DMS114 treated with DMSO at 0.1 percent for 48 hours (cell line): ENCODE results near the gene PLAC1.

ENCODE experiments used
- DNase-seq: peaks from one replicate; lab custom pipeline; 2025; ENCODE audit not compliant: unreplicated experiment; lab: John Stamatoyannopoulos, UW

The PLAC1 gene

DNA sequence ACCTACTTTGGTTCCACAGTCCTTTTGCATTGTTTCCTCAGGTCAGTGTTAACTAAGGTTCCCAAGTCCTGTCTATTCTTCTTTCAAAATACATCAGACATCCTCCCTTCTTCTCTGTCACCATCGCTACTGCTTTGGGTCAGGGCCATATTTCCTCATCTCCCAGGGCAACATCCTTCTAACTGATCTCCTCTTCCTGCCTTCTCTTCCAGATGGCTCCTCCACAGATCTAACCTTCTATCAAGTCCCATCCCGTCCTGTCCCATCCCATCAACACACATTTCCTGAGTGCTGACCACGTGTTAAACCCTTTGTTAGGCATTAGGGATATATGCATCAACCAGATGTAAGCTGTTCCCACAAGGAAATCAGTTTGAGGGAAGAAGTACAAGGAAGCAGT lies 25.9 kb downstream of the PLAC1 start:
- no peak for DNase-seq

DNA sequence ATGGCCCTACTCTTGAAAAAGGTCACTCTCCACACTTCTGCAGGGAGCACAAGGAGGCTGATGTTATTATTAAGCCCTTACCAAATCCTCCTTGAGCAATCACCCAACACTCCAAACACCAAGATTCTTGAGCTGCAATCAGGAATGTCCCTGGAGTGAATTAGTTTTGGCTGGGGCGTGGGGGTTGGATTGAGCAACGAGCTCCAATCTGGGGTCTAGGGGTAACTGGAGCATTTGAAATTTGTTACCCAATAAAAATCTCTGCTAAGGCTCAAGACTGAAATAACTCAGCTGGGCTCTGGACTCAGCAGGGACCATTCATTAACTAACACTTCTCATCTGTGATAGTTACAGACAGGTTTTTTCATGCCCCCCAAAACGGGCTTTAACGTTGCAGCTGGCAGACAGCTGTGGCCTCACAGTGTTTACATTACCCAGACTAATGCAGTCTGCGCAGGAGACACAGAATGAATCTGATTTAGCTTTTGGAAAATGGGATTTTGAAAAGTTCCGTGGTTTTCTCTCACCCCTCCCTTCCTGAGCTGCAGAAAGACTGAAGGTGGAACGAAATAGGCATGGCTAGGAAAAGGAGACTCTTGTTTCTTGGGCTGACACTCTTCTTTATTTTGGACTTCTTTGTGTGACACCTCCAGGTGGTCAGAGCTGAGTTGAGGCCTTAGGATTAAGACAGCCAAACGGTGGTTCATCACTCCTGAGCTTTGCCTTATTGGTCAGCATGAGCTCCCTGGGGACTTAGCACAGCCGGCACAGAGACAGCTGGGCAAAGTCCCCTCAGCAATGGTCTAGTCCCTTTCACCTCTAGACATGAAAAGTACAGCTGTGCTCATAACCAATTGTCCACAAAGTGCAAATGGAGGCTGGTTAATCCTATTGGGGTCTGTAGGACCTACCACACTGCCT lies 26.6 kb downstream of the PLAC1 start:
- DNase-seq, result no peak

- no peak for DNase-seq
These were observed 29.6 kb downstream of the PLAC1 start for GRCh38 chrX:134628663-134629062.

DNA sequence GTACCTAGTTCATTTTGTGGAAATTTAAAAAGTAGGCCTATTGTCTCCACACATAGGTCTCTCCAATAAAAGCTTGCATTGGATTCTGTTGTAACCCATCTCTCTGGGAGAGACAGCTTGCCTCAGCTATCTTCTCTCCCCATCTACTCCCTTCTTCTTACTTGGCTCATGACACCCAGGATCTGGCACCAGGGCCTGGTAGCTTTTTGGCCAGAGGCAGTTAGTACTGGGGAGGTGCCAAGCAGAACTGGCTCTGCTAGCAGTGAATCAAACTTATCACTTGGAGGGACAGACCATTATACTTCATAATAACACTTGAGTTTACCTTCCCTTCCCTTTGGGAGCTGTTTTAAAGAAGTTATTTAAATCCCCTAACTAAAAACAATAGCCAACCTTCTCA lies 31.8 kb downstream of the PLAC1 start:
- no peak for DNase-seq

- no peak for DNase-seq
These were observed 33.0 kb downstream of the PLAC1 start for GRCh38 chrX:134625315-134625718.

- DNase-seq, result no peak
These were observed 34.2 kb downstream of the PLAC1 start for GRCh38 chrX:134624046-134624430.

DNA sequence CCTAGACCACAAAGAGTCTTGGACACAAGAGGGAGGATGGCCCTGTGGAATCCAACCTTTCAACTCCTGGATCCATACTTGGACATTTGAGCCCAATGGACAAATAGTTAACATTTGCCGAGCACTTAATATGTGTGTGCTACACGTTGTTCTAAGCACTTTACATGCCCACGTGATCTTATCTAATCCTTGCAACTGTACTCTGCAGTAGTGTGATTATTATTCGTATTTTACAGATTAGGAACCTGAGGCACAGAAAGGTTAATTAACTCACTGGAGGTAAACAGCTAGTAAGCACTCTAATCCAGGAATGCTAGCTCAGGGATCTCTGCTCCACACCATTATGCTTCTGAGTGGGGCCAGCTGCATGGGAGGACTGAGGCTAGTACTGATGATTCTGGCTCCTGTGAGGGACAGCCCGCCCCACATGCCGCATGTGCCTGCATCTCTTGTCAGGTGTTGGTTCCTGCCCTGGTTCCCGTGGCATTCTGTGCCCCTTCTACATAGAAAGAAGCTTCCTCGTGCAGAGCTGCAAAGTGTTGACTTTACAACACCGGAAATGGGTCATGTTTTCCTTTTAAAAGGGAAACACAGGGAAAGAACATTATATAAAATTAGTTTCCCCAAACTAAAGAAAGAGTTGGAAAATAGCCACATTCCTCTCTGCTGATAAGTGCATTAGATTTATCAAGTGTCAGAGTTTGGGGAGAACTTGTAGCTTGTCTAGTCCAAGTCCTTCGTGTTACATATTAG lies 34.8 kb downstream of the PLAC1 start:
- DNase-seq, result no peak

- no peak for DNase-seq
These were observed 35.5 kb downstream of the PLAC1 start for GRCh38 chrX:134622813-134623185.

DNA sequence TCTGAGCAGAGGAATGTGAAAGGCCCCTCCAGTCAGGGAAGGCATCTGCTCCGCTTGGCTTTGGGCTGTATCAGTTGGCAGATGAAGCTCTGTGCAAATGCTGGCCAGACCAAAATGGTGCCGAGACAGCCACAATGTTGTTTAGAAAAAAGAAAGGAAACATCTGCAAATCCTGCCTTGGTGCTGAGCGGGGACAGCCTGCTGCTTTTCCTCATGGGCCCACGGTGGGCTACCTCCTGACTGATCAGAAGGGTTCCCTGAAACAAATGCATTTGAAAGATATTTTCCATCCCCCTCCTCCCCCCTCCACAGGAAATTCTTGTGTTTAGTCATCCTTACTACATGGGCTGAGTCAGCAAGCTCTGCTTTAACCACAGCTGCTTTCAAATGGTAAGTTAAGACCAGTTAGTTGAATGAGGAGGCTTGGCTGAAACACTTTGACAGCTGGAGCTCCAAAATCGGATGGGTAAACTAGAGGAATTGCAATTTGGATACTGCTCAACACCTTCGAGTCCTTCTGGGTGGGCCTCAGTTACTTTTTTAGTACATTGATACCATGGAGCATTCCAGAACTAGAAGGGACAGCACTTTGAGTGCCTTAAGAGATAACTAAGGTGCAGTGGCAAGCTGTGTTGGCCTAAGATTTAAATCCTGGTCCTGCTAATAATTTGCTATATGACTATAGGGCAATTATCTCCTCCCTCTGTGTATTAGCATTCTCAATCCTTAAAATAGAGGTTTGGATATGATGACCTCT lies 36.0 kb downstream of the PLAC1 start:
- no peak for DNase-seq

DNA sequence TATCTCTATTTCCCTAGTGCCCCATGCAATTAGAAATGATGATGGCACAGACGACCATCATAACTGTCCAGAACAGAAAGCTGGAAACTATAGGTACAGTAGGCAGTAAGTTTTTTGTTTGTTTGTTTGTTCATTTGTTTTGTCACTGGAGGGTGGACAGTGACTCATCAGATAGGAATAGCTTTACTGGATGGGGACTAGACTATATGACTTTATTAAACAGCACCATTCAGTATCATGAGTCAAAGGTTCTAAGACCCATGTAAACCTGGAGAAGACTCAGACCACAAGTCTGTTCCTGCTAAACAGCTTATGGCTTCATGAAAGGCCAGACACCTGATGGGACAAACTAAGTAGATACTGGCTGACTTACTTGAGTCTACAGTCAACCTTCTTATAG lies 38.4 kb downstream of the PLAC1 start:
- DNase-seq, result no peak

DNA sequence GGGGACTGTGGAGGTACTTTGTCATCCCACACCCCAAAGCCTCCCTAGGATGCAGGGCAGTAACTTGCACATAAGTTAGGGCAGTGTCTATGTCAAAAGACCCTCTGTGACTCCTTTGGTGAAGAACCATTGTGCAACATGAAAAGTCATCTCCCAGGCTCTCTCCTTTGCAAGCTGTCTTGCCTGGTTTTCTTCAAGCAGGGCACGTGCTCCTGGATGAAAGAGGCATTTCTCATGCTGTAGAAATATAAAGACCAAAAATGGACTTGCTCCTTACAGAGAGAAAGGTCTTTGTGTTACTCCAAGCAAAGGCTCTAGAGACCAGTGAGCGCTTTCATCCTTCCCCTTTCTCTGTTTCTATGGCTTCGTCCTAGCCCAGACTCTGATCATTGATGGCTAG lies 44.9 kb downstream of the PLAC1 start:
- DNase-seq, result no peak

DNA sequence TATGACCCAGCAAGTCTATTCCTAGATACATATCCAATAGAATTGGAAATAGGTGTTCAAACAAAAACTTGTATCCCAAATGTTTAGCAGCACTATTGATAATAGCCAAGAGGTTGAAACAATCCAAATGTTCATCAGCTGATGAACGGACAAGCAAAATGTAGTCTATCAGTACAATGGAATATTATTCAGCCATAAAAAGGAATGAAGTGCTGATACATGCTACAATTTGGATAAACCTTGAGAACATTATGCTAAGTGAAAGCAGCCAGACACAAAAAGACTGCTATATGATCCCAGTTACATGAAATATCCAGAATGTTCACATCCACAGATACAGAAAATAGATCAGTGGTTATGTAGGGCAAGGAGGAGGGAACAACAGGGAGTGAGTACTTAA lies 50.1 kb downstream of the PLAC1 start:
- DNase-seq, result no peak

- no peak for DNase-seq
These were observed 50.7 kb downstream of the PLAC1 start for GRCh38 chrX:134607523-134607922.

- no peak for DNase-seq
These were observed 53.5 kb downstream of the PLAC1 start for GRCh38 chrX:134604701-134605311.

DNA sequence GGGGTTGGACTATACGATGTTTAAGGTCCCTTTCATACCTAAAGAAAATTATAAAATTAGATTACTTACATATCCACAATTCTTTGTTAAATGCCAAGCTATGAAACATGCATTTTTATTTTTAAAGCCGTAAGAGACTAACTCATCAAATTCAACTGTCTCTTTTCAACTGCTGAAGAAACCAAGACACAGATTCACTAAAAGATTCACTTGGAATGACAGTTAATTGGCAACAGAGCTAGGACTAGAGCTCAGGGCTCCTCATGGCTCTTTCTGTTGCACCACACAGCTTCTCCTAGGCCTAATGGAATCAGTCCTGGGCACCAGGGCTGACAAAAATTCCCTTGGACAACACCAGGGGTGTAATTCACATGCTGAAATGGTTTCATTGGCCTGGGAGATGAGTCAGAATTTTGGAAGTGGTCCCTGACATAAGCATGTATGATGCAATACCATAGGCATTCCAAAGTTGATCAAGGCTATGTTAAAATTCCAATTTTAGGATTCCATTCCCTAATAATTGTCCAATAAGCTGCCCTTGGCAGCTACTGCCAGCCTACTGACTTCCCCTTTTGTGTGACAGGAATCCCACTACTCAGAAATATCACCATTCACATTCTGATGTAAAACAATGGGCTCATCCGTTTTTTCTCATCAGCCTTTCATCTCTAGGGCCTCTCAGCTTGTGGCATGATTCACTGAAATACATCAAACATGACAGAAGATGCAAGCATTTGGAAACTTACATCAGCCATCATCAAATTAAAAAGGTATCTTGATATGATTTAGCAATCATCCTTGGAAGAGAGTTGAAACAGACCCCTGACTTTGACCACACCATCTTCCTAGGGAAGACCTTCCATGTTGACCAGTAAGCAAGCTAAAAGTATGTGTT lies 54.2 kb downstream of the PLAC1 start:
- DNase-seq, result no peak

DNA sequence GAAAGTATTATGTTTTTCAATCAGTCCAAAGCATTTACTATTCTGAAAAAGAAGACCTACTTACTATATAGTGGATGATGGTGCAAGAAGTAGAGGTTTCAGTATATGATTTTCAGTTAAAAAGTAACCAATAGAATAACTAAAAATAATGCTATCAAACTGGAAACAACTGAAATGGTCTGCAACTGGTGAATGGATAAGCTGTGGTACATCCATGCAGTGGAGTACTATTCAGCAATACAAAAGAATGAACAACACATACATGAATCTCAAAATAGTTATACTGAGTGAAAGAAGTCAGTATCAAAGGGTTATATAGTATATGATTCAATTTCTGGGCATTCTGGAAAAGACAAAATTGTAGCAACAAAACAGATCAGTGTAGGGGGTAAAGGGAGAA lies 55.9 kb downstream of the PLAC1 start:
- DNase-seq, result no peak

DNA sequence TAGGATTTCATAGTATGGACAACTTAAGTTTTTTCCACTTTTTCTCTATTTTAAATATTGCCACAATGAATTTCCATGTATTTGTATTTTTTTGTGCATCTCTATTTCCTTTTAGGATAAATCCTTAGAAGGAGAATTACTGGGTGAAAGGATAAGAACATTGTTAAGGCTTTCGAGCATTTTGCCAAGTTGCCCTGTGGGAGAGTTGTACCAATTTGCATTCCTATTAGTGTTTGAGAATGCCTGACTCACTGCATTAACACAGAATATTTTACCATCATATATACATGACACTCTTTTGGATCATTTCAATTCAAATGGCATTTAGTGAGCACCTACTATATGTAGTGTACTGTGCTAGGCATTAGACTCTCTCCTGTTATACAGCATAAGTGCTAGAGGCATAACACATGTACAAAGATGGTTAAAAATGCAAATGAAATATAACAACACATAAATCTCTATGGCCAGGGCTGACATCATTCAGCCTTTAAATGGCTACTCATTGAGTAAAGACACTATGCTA lies 57.0 kb downstream of the PLAC1 start:
- DNase-seq, result no peak

DNA sequence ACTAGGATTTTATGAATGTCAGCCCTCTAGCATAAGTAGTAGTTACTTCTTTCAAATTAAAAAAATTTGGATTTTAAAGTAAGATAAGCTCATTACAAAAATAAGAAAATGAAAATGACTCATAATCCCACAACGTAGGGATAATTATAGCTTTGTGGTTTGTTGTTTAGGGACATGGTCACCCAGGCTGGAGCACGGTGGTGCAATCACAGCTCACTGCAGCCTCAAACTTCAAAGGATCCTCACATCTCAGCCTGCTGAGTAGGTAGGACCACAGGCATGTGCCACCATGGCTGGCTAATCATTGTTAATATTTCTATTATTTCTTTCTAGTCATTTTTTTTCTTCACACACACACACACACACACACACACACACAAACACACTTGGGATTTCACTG lies 57.6 kb downstream of the PLAC1 start:
- DNase-seq, result no peak

GRCh38 chrX:134599184-134599914 lies 58.9 kb downstream of the PLAC1 start:
- DNase-seq, result no peak
